HPDE6-E6E7 (cell line): Measurements from ENCODE around the gene SEMA3A.

Experiments used
- DNase-seq: peaks from one replicate; pipeline ENCODE4 v3.0.0; 2011; ENCODE audit warnings: missing footprints; ENCODE audit errors: extremely low spot score

The SEMA3A gene

DNA sequence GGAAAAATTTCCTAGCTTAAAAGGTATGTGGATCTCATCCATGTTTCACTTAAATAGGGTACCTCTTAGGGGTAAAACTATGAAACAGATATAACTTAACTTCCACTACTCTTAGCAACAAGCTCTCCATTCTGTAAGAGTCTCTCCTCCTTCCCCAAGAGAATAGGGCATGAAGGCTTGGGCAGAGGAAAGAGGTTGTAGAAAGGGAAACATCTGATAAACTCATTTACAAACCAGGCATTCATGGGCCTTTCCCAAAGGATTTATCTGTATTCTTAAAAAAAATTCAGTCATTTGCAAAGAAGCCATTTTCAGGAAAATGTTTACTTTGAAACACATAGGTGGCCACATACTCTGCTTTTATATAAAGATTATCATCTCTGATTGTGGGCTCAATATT, 82.7 kb downstream of the SEMA3A start:
- DNase-seq, result no peak

DNA sequence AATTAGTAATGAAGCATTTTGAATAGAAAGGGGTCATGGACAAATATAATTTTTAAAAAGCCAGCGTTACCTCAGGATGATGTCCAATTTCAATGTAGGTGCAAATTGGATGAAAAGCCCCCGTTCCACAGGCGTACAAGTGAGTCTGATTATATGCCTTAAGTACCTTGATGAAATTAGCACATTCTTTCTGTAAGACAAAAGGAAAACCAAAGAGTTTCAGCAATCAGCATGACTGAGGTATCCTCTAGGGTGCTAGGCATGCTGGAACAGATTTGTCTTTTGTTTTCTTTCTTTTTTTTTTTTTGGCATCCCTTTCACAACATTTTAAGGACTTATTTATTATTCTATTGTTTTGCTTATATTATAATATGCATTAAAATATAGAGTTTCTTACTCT, 84.2 kb downstream of the SEMA3A start:
- DNase-seq, result no peak

DNA sequence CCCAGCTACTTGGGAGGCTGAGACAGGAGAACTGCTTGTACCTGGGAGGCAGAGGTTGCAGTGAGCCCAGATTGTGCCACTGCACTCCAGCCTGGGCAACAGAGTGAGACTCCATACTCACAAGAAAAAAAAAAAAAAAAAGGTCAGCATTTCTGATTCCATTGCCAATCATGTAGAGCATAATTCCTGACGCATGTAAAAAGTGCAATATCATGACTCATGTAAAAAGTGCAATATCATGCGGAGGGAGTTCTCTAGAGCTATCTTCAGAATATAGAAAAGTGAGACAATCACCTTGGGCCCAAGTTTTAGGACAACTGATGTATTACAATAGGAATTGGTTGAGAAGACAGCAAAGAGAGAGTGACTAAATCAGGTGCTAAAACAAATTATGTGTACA, 85.8 kb downstream of the SEMA3A start:
- no peak for DNase-seq

DNA sequence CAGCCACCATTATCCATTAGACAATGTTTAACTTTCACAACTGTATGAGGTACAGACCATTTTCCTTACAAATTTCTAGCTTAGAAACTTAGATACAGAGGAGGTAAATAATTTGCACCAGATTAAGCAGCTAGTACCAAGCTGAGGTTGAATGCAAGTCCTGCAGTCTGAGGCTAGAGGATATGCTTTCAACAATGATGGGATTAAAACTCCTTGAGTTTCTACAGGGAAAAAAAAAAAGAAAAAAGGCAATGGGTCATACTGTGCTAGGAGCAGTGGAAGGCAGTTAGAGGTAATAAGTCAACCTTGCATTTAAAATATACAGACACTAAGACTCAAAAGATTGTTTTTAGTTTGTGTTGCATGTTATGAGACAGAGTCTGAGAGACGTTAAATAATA, 86.5 kb downstream of the SEMA3A start:
- no peak for DNase-seq

DNA sequence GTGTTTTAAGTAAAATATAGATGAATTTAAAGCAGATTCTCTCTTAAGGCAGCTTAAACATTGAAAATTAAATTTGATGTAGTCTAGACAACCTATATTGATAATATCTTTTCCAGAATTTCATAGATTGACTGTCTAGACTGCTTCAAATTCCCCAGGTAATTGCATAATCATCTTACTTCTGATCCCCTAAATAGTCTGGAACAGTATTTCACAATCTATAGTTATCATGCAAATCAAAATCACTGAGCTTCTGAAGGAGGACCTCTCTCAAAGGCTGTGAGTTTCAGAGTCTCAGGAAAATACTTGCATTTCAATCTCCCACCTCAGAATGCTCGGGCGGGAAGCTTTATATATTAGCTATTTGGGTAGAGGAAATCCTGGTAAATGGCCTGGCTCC, 87.3 kb downstream of the SEMA3A start:
- no peak for DNase-seq

DNA sequence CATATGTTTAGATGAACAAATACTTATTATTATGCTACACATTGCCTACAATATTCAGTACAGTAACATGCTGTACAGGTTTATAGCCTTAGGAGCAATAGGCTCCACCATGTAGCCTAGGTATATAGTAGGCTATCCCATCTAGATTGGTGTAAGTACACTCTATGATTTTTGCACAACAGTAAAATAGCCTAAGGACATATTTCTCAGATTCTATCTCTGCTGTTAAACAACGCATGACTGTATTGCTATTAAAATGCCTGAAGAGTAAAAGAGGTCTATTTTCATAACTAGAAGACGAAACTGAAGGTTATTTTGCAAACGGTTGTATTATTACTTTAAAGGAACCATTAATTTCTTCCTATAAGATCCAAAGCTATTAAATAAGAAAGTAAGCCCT, 88.3 kb downstream of the SEMA3A start:
- no peak for DNase-seq

DNA sequence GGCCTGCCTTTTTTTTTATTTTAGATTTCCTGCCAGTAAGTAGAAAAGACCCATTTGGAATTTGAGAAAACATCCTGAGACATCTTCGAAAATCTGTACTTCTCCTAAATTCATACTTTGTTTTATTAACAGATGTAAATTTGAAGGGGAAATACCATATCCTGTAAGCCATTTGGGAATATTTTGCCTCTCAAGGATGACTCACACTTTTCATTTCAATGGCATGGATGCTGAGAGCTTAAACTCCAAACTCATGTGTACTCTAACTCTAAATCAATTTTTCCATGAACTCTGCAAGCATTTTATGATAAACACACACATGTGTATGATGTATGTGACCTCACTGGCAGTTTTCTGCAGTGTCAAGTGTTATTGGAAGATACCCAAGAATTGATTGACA, 89.0 kb downstream of the SEMA3A start:
- DNase-seq, result no peak

DNA sequence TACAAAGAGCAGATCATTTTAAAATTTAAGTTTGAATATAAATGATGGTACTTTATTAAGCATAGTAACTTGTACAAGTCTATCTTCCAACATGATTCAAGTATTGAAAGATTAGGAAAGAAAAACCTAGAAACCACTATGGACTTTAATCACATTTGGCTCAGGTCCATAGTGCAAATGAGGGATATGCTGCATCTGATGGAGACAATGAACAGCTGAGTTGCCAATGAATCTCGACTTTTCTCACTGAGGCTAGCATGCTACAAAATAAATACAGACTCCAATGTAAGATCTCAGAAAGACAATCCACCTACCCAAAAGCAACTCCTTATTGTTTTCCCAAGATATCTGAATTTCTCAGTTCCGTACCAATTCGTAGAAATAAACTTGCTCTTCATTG, 89.8 kb downstream of the SEMA3A start:
- no peak for DNase-seq

DNA sequence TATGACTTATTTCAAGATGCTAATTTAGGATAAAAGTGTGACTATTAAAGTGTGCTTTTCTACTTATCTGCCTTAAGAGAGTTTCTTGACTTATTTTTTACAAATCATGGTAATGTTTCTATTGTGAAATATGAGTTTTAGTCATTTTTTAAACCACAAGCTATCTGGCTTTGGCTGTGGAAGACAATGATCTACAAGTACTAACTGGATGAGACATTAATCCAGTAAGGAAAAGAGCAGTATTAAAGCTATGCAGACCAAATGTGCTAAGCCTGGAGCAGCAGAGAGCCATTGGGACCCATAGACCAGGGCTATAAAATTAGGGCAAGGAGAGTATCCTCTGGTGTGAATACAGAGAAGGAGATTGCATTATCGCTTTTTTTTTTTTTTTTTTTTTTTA, 92.4 kb downstream of the SEMA3A start:
- DNase-seq, result no peak

DNA sequence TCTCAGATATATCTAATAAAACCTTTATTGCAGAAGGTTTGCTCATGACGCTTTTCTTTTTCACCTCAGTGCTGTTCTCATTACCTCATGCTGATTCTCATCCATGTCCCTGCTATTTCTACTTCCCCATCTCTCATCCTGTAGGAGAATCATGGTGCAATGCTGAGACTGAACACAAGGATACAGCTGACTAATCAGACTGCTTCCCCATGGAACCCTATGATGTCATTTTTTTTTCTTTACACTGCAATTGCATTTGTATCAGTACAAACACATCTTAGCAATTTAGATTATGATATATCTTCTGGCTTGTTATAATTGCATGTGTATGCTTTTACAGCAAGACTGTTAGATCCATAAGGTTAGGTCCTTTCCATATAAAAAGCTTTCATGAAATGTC, 93.7 kb downstream of the SEMA3A start:
- no peak for DNase-seq

DNA sequence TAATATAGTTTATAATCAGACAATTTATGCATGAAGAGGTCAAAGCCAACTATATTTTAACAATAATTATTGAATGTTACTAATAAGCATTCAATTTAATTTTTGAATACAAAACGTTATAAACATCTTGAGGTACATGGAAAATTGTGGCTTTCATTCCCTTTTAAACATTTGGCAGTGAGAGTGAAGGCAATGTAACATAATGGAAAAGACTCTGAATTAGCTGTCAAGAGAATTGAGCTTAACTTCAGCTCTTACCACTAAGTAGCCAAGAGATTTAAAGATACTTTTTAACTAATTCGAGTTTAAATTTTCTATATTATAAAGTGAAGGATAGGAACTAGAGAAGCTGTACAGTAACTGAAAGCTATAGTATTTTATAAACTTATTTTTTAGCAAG, 98.6 kb downstream of the SEMA3A start:
- no peak for DNase-seq

DNA sequence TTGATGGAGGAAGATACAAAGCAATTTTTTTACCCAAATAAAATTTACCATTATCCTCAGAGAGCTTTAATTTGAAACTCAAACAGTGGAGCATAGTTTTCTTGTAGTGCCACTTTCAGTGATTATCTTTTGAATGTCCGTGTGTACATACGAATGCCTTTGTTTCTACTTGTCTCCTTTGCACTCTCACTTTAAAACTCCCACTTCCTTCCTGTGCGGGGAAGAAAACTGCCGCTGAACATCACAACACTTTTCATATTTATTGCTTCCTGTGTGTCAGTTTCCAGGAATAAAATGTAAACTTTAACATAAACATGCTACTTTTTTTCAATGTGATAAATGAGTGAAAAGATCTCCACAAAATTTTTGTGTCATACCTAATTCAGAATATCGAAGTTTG, 102.4 kb downstream of the SEMA3A start:
- DNase-seq, result no peak

DNA sequence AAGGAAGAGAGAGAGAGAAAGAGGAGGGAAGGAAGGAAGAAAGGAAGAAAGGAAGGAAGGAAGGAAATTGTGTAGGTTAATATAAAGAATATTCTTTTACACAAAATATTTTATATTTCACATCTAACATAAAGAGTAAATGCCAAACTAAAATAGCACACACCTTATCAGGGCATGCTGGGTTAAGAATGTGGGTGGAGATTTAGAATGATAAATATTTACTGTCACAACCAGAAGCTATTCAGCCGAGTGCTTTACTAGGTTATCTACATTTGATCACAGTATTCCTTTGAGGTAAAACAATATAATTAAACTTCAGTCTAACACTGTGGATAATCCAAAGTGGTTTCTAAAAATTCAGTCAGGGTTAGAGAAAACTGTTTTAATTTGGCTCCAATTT, 103.3 kb downstream of the SEMA3A start:
- no peak for DNase-seq

DNA sequence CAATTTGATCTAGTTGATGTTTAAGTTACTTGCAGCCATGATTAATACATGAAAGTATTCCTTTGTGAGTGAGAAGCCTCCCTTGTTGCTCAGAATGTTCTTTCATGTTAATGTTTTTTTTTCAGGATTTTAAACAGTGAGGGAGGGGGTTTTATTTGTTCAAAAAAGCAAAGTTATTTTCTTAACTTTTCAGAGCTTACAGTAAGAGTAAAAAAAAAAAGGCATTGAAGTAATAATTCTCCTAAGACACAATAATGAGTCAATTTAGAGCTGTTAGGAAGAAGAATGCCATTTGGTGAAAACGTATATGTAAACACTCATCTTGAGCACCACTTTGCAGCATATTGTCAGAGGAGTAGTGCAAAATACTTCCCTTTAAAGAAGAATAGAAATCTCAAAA, 105.8 kb downstream of the SEMA3A start:
- no peak for DNase-seq

DNA sequence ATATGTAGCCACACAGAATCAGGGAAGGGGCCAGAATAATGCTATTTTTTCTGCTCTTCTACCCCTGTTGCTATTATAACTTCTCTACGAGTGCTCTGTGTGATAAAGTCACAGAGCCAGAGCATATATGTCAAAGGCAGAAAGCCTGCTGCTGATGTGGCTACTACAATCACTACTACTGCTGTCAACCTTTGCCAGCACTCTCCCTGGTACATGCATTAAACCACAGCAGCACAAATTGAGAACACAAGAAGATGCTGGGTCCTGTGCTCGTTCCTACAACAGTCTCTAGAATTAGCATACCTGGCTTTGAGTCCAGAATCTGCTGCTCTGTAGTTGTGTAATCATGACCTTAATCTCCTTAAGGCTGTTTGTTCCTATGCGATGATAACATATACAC, 108.6 kb downstream of the SEMA3A start:
- no peak for DNase-seq

DNA sequence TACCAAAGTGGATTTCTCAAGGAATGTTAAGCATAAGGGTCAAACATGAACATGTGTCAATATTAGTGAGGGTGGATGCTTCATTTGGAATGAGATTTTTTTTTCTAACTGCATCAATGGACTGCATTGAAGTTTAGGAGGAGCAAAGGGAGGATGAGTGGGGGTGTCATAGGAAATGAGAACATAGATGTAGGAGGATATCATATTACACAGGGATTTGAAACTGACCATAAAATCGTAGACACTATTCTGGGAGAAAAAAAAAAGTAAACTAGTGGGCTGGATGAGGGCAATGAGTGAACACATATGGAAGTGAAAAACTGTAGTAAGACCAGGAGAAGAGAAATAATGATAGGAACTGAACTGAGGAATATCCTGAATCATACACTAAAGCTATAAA, 109.4 kb downstream of the SEMA3A start:
- DNase-seq, result no peak

DNA sequence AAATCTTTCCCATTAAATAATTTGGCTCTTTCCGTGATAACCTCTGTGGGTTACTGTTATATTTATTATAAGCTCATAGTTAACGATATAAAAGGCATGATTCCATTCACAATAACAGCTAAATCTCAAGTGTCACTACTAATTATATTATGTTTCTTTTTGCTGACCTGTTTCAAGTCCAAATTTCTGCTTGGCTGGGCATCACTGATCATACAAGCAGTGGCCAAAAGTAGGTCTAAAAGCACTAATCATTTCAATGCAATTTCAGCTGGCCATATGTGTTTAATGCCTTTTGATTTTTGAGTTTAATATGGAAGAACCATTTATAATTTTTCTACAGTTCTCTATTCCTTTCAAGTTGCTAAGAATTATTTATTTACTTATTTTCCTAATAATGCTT, 110.7 kb downstream of the SEMA3A start:
- DNase-seq, result no peak

DNA sequence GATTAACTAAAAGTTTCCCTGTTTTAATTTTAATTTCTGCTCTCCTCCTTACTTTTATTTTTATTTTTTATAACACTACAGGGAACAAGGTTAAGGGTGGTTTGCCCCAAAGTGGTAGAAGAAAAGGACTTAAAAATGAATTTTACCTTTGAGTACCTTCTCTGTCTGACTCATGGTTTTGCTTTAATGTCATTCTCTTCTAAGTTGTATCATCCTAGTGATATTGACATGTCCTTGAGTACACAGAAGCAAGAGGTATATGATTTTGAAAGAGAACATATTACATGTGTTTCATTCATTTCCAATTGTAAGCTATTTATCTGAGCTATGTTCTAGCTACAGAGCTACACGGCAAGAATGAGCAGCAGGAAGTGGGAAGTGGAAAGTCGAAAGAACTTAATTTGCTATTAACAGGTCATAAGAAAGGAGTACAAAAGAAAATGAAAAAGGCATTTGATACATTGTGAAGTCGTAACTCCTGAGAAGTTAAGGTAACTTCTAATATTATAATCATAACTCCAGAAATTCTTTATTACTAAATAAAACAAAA, 112.5 kb downstream of the SEMA3A start:
- DNase-seq, result no peak

DNA sequence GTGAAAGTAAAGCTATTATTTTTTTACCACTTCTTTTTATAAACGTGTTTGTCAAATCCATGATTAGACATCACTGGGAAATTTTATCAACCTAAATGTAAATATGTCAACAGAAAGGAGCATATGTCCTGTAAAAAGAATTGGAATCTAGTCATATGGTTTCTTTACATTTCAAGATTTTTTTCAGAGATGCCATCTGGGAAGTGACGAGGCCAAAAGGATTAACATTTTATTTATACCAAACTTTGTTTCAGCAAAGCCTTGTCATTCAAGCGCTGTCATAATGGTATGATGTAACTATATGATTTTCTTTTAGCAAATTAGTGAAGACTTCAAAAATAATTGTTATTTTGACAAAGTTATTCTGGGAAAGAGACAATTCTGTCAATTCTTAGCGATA, 117.3 kb downstream of the SEMA3A start:
- no peak for DNase-seq

DNA sequence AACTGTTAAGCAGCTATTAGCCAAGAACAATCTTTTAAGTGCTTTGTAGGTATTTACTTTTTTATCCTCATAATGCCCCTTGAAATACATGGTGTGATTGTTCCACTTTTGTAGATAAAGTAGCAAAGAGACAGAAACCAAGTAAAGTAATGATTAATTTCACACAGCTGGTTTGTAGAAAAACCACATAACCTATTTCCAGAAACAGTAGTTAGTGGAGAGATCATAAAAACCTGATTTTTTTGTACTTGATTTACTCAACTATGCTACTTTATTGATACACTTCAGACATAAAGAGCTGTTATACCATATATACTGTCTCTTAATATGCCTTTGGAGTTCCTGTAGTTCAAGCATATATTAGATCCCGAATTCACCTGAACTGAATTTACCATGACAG, 118.4 kb downstream of the SEMA3A start:
- no peak for DNase-seq

DNA sequence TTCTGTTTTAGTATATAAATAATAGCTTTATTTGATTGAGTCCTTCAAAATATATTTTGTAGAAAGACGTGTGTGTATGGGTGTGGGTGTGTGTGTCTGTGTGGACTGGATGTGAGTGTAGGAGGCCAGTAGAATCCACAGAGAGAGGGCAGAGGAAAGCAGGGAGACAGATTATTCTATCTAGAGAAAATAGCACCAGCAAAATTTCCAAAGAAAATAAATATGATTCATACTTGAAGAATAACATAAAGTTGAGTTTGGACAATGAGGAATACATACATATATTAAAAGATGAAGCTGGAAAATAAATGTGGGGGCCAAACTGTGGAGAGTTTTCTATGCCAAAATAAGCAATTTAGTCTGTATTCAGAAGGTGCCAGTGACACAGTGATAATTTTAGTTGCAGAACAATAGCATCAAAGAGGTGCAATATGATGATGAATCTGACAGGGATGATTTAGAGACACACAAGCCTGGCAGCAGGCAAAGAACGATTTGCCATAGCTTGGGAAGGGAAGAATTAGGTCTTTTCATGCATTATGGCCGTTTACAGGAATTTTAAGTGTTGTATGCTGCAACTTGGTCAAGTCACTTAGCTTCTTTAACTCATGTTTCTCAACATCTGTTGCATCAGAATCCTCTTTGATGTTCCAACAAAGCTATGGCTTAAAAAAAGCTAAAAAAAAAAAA, 121.3 kb downstream of the SEMA3A start:
- no peak for DNase-seq

DNA sequence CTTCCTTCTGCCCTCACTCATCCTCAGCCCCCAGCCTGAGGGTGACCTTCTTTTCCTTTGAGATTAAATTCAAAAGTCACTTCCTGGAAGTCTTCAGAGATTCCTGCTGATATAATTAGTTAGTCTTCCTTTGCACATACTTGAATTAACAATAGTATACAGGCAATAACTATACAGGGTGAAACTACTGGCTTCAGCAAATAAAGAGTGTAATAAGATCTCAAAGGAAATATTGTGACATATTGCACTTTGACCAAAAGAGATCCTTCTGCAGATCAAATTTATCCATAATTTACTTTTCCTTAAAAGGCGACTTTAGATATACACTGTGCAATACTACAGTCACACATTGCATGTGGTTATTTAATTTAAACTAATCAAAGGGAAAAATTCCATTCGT, 123.8 kb downstream of the SEMA3A start:
- no peak for DNase-seq

DNA sequence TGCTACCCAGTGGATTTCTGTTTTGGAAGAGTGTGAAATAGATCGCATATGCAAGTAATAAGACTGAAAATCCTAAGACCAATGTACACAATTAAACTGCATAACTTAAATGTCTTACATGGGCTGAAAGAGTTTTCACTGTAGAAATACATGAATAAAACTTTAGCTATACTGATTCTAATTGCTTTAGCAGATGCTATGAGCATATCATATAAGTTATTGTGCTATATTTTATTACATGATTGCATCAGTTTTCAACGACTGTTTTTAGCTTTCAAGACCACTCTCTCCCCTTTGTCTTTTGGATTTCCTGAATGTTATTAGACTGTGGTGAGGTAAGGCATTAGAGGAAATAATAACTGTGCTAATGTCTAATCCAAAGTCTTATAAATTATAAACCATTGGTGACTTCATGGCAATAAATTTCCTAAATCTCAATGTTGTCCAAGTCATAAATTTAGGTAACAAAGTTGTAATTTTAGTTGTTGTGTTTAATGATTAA, 124.5 kb downstream of the SEMA3A start:
- no peak for DNase-seq

DNA sequence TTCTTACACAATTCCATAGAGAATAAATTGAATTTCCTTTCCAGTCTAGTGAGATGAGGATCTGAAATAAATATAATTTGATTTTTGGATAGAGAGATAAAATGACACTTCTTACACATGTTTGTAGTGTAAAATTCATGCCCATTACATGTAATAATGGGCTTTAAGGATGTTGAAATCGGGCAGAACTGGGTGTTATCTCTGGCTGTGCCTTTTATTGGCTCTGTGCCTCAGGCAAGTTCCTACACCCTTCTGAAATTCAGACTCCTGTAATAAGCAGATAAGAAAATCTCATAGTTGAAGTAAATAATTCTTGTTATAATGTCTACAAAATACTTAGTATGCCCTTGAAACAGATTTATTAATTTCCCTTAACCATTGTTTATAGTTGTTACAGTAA, 125.6 kb downstream of the SEMA3A start:
- no peak for DNase-seq
